Gastrocnemius medialis (tissue), 4 donors: ENCODE data around the gene SCNN1B. TPM values are rescaled to one million over a fixed set of nuclear protein-coding genes. Genes with fewer than 3 reads are reported as not detected.

ENCODE experiments used
- ATAC-seq, 2 donors: fragments of 150-250 bp; one replicate each; pipeline ENCODE4 v1.9.1; 2016
- DNase-seq, 2 donors: peaks; one replicate each; pipeline ENCODE4 v3.0.0-alpha.2; 2019
- H3K27ac ChIP-seq, 4 donors: fragments of 200-600 bp; sonication (generic); 1 replicate in 1 of 4; 2 replicates in 3 of 4; pipeline ENCODE4 v1.5.1; 2016 to 2018; ENCODE audit warnings: mild to moderate bottlenecking in 2 of 4, moderate library complexity in 1 of 4
- H3K27me3 ChIP-seq, 3 donors: fragments of 200-600 bp; sonication (generic) in 2 of 3; 1 replicate in 1 of 3; 2 replicates in 2 of 3; pipeline versions ENCODE4 v1.5.1 to v1.6.0; 2016 to 2019; ENCODE audit warnings: mild to moderate bottlenecking in 1 of 3, moderate library complexity in 1 of 3
- H3K36me3 ChIP-seq, 2 donors: fragments of 200-600 bp; sonication (generic) in 1 of 2; one replicate each; pipeline ENCODE4 v1.5.1; 2017 to 2018
- H3K4me1 ChIP-seq, 2 donors: fragments of 200-600 bp; sonication (generic) in 1 of 2; one replicate each; pipeline ENCODE4 v1.5.1; 2016 to 2017; ENCODE audit warnings: mild to moderate bottlenecking in 2 of 2
- H3K4me3 ChIP-seq, 4 donors: fragments of 200-600 bp; sonication (generic) in 3 of 4; 1 replicate in 1 of 4; 2 replicates in 3 of 4; pipeline ENCODE4 v1.5.1; 2016 to 2019; ENCODE audit warnings: mild to moderate bottlenecking in 2 of 4
- H3K9me3 ChIP-seq, 3 donors: fragments of 200-600 bp; sonication (generic) in 2 of 3; 1 replicate in 1 of 3; 2 replicates in 2 of 3; pipeline ENCODE4 v1.5.1; 2016 to 2019
- CTCF ChIP-seq, 5 experiments: fragments of 450-650 bp in 3 of 5; fragments of 200-600 bp in 2 of 5; sonication (generic) in 2 of 5; IDR thresholded peaks in 4 of 5; conservative IDR thresholded peaks in 1 of 5; 1 replicate in 4 of 5; 2 replicates in 1 of 5; pipeline ENCODE4 v1.5.1; 2016 to 2019; ENCODE audit warnings: antibody characterized with exemption in 5 of 5, mild to moderate bottlenecking in 3 of 5, moderate library complexity in 3 of 5
- POLR2A ChIP-seq, 2 donors: fragments of 450-650 bp; IDR thresholded peaks; one replicate each; pipeline ENCODE4 v1.6.1; 2017; ENCODE audit warnings: antibody characterized with exemption in 2 of 2, mild to moderate bottlenecking in 2 of 2, moderate library complexity in 2 of 2
- in situ Hi-C, 4 donors: fragments of 200-750 bp; cut with MboI; loops; one replicate each; pipeline versions ENCODE4 v1.15.0 to v1.8.0; 2017; ENCODE audit warnings: low sequenced_read_pairs in 4 of 4
- intact Hi-C: fragments of 100-400 bp; cut with DNase I; formaldehyde crosslinking; loops from one replicate; pipeline ENCODE4 v1.15.1; 2023; ENCODE audit warnings: low total_unique reads
- total RNA-seq, 4 donors: library from RNA; depleted of rRNA; stranded (reverse); fragments of >200 nt; gene quantifications; one replicate each; pipeline versions ENCODE4 v1.1.0 to v1.2.3, GENCODE V29; 2016

The SCNN1B gene
- total RNA-seq, 4 donors from 2014 or later = 0.81 to 2.3 (median 0.99) TPM

DNA sequence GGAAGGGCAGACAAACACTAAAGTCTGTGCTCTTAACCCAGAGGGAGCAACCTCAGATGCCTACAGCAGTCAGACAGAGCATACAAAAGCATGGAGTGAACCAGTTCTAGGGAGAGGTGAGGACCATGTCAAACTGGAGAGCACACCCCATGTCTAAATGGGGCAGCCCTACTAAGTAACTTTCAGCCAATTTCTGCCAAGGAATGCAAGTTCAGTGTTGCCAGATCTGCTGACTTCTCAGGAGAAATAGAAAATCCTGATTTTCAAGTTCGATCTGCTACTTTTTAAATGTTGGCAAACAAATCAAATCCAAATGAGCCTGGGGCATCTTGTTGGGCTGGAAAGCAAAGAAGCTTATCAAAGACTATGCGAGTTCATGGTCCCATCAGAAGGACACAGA, 17.5 kb upstream of the SCNN1B start:
- in situ Hi-C loops = no loop called here
- Histone ChIP-seq H3K4me3 (no peak overlapping the region), H3K4me1 (no peaks in the 10 kb centered on the region), H3K27ac (no peak overlapping the region), H3K9me3 (no peaks in the 10 kb centered on the region), H3K27me3 (peaks cover 0 to 4% (median 0%) of the 10 kb centered on the region in 3 donors), H3K36me3 (no peaks in the 10 kb centered on the region)
- intact Hi-C loops = no loop called here
- no peak for TF ChIP-seq CTCF (IDR thresholded peaks at IDR 0.05 in 4 of 5, conservative IDR thresholded peaks at IDR 0.05 in 1 of 5)
- TF ChIP-seq POLR2A (IDR thresholded peaks at IDR 0.05) = no peak
- ATAC-seq (no peak), DNase-seq (no peak)

DNA sequence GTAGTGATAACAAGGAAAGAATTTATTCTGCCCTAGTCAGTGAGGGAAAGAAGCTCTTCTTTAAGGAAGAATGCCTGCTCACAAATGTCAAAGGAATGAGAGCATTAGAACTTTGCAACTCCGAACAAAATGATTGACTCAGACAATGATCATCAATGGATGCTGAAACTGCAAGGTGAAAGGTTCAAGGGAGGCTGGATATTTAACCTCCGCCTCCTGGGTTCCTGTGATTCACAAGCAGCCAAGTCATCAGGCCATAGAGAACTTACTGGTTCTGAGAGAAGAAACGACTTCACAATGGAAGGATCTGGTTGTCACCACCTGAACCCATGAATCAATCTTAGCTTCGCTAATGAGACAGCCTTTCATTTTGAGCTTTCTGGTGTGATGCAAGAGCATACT, 16.0 kb upstream of the SCNN1B start:
- TF ChIP-seq POLR2A (IDR thresholded peaks at IDR 0.05) = no peak
- TF ChIP-seq CTCF (IDR thresholded peaks at IDR 0.05 in 4 of 5, conservative IDR thresholded peaks at IDR 0.05 in 1 of 5) = no peak
- DNase-seq (no peak), ATAC-seq (no peak)
- in situ Hi-C loops = no loop called here
- H3K27ac ChIP-seq = no peak overlapping the region
- H3K9me3 ChIP-seq = no peaks in the 10 kb centered on the region
- intact Hi-C loops = no loop called here
- no peaks in the 10 kb centered on the region for H3K36me3 ChIP-seq
- H3K27me3 ChIP-seq = no peaks in the 10 kb centered on the region
- no peak overlapping the region for H3K4me3 ChIP-seq
- H3K4me1 ChIP-seq = no peaks in the 10 kb centered on the region

DNA sequence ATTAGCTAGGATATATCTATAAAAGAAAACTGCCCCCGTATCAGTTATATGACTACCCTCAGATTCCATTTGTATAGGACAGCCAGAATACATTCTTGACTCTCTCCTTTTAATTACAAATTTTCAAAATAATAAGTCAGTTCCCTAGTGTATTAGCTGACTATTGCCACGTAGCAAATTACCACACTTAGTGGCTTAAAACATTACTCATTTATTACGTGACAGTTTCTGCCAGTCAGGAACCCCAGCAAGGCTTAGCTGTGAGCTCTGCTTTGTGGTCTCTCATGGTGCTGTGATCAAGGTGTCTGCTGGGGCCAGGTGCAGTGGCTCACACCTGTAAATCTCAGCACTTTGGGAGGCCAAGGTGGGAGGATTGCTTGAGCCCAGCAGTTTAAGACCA, 13.9 kb upstream of the SCNN1B start:
- TF ChIP-seq POLR2A (IDR thresholded peaks at IDR 0.05) = no peak
- no peak for TF ChIP-seq CTCF (IDR thresholded peaks at IDR 0.05 in 4 of 5, conservative IDR thresholded peaks at IDR 0.05 in 1 of 5)
- Histone ChIP-seq H3K9me3 (no peaks in the 10 kb centered on the region), H3K36me3 (no peaks in the 10 kb centered on the region), H3K27ac (no peak overlapping the region), H3K4me3 (no peak overlapping the region), H3K27me3 (no peaks in the 10 kb centered on the region), H3K4me1 (no peaks in the 10 kb centered on the region)
- ATAC-seq = no peak
- DNase-seq = no peak
- in situ Hi-C loops (no loop called here), intact Hi-C loops (no loop called here)

GRCh38 chr16:23288726-23289512, 13.2 kb upstream of the SCNN1B start:
- ATAC-seq (no peak), DNase-seq (no peak)
- in situ Hi-C loops (no loop called here), intact Hi-C loops (no loop called here)
- no peaks in the 10 kb centered on the region for H3K9me3 ChIP-seq
- no peak for TF ChIP-seq CTCF (IDR thresholded peaks at IDR 0.05 in 4 of 5, conservative IDR thresholded peaks at IDR 0.05 in 1 of 5)
- TF ChIP-seq POLR2A (IDR thresholded peaks at IDR 0.05) = no peak
- H3K4me3 ChIP-seq = no peak overlapping the region
- H3K36me3 ChIP-seq = no peaks in the 10 kb centered on the region
- no peaks in the 10 kb centered on the region for H3K4me1 ChIP-seq
- no peak overlapping the region for H3K27ac ChIP-seq
- H3K27me3 ChIP-seq = no peaks in the 10 kb centered on the region
